Panc1 (cell line): ENCODE measurements around the gene GM2A.

Experiments
- CTCF ChIP-seq: fragments of 450-650 bp; IDR thresholded peaks from 2 replicates; pipeline ENCODE4 v1.5.1; 2017; ENCODE audit warnings: mild to moderate bottlenecking
- POLR2AphosphoS5 ChIP-seq: IDR thresholded peaks from 2 replicates; pipeline ENCODE4 v1.6.1; 2012; ENCODE audit warnings: mild to moderate bottlenecking, low read depth, low read length, moderate library complexity
- TCF7L2 ChIP-seq: IDR thresholded peaks from 2 replicates; pipeline ENCODE4 v1.6.1; 2011; ENCODE audit warnings: mild to moderate bottlenecking, low read depth, low read length, inconsistent platforms

GRCh38 chr5:151214614-151215545, 38.1 kb upstream of the GM2A start:
- TF ChIP-seq CTCF: no peak
- TF ChIP-seq POLR2AphosphoS5: no peak
- no peak for TF ChIP-seq TCF7L2
